Kidney (tissue), 14 donors: ENCODE results near the gene KTN1. TPM values are rescaled to one million over a fixed set of nuclear protein-coding genes. Genes with fewer than 3 reads are reported as not detected.

Source experiments
- DNase-seq, 5 donors: peaks; one replicate each; pipeline ENCODE4 v3.0.0-alpha.2; 2013 to 2020
- FAIRE-seq: peaks from 2 replicates; lab custom pipeline; 2012; peaks lifted over from hg19 to GRCh38; lab: Jason Lieb, UNC
- H3K27ac ChIP-seq, 2 donors: one replicate each; pipeline ENCODE4 v1.7.0; 2013; ENCODE audit warnings: low read depth in 2 of 2, low read length in 2 of 2, inconsistent platforms in 1 of 2
- H3K27me3 ChIP-seq: one replicate; pipeline ENCODE4 v1.7.1; 2013; ENCODE audit warnings: low read length, inconsistent platforms; ENCODE audit not compliant: control insufficient read depth, insufficient read depth
- H3K36me3 ChIP-seq, 3 donors: one replicate each; pipeline versions ENCODE4 v1.7.0 to v1.7.1; 2013; ENCODE audit warnings: low read length in 3 of 3, control low read depth in 1 of 3, inconsistent platforms in 1 of 3; ENCODE audit not compliant: insufficient read depth in 3 of 3, control insufficient read depth in 2 of 3
- H3K4me1 ChIP-seq, 3 donors: one replicate each; pipeline versions ENCODE4 v1.7.0 to v1.7.1; 2013; ENCODE audit warnings: low read length in 3 of 3, inconsistent platforms in 1 of 3, low read depth in 1 of 3; ENCODE audit not compliant: control insufficient read depth in 2 of 3, insufficient read depth in 2 of 3
- H3K4me3 ChIP-seq, 3 donors: one replicate each; pipeline versions ENCODE4 v1.7.0 to v1.8.1; 2013; ENCODE audit warnings: low read length in 3 of 3, control low read depth in 1 of 3, inconsistent platforms in 1 of 3
- H3K9ac ChIP-seq, 3 donors: one replicate each; pipeline versions ENCODE4 v1.7.0 to v1.7.1; 2013; ENCODE audit warnings: low read length in 3 of 3, control low read depth in 1 of 3, inconsistent platforms in 1 of 3
- H3K9me3 ChIP-seq, 3 donors: one replicate each; pipeline versions ENCODE4 v1.7.0 to v1.7.1; 2013; ENCODE audit warnings: low read length in 3 of 3, control low read depth in 1 of 3, inconsistent platforms in 1 of 3; ENCODE audit not compliant: control insufficient read depth in 2 of 3, insufficient read depth in 1 of 3
- CTCF ChIP-seq: IDR thresholded peaks from 3 replicates; pipeline ENCODE4 v1.5.1; 2012; ENCODE audit warnings: mild to moderate bottlenecking, moderate library complexity, borderline replicate concordance; ENCODE audit not compliant: insufficient read depth; ENCODE audit errors: extremely low read depth
- intact Hi-C: fragments of 100-400 bp; cut with DNase I; formaldehyde crosslinking; loops from one replicate; pipeline ENCODE4 v1.11.1; 2022
- polyA plus RNA-seq: library from polyadenylated mRNA; stranded (reverse); fragments of 350-450 nt; fragmentation: Illumina TruSeq; extraction: RNeasy Lipid Tissue Mini Kit (QIAGEN cat#74804); gene quantifications from one replicate; pipeline ENCODE4 v1.2.3, GENCODE V29; 2014; ENCODE audit warnings: low read depth, low replicate concordance; ENCODE audit not compliant: insufficient read depth
- total RNA-seq: library from RNA; stranded (reverse); fragmentation: NEBNext Ultra II Directional; extraction: Animal tissue kit (Norgen Biotek cat#: 25700); gene quantifications from one replicate; pipeline ENCODE4 v1.2.1, GENCODE V29; 2021
- donor health status: control.
- donor health status: control.
- donor health status: control.
- donor health status: control.
- donor health status: control.
- donor health status: DM: yes; HTN: yes; CAD: no.
- donor health status: Normal renal cell carcinoma (clear cell type).

KTN1 gene
- total and polyA plus RNA-seq, 2 donors from 2014 or later: 106 to 155 TPM

- no peaks in the 10 kb centered on the region for H3K9me3 ChIP-seq
- FAIRE-seq (no peak), DNase-seq (peak in 3 of 5 donors; percentile 27 to 44 (median 36))
- intact Hi-C loops: no loop called here
- no peak overlapping the region for H3K9ac ChIP-seq
- H3K27me3 ChIP-seq: no peaks in the 10 kb centered on the region
- TF ChIP-seq CTCF: no peak
- H3K36me3 ChIP-seq: no peaks in the 10 kb centered on the region
- no peak overlapping the region for H3K4me3 ChIP-seq
- H3K27ac ChIP-seq: no peak overlapping the region
- H3K4me1 ChIP-seq: peaks cover 0 to 5% (median 2%) of the 10 kb centered on the region in 3 donors
These were observed 132.5 kb downstream of the KTN1 start for GRCh38 chr14:55712491-55712890.

- H3K36me3 ChIP-seq: no peaks in the 10 kb centered on the region
- no peaks in the 10 kb centered on the region for H3K9me3 ChIP-seq
- intact Hi-C loops: no loop called here
- H3K27ac ChIP-seq: no peak overlapping the region
- no peak for FAIRE-seq
- DNase-seq: no peak
- no peak overlapping the region for H3K4me3 ChIP-seq
- peaks cover 0 to 5% (median 2%) of the 10 kb centered on the region in 3 donors for H3K4me1 ChIP-seq
- no peaks in the 10 kb centered on the region for H3K27me3 ChIP-seq
- TF ChIP-seq CTCF: no peak
- H3K9ac ChIP-seq: no peak overlapping the region
These were observed 133.5 kb downstream of the KTN1 start for GRCh38 chr14:55713486-55713885.

- no peak for TF ChIP-seq CTCF
- intact Hi-C loops: no loop called here
- Histone ChIP-seq H3K9me3 (no peaks in the 10 kb centered on the region), H3K4me3 (no peak overlapping the region), H3K9ac (no peak overlapping the region), H3K4me1 (peaks cover 0 to 5% (median 2%) of the 10 kb centered on the region in 3 donors), H3K27ac (no peak overlapping the region), H3K36me3 (no peaks in the 10 kb centered on the region), H3K27me3 (no peaks in the 10 kb centered on the region)
- no peak for FAIRE-seq
- no peak for DNase-seq
These were observed 135.9 kb downstream of the KTN1 start for GRCh38 chr14:55715889-55716288.

- DNase-seq (no peak), FAIRE-seq (no peak)
- Histone ChIP-seq H3K4me3 (no peak overlapping the region), H3K27me3 (no peaks in the 10 kb centered on the region), H3K27ac (no peak overlapping the region), H3K4me1 (peaks cover 0 to 3% (median 2%) of the 10 kb centered on the region in 3 donors), H3K9ac (no peak overlapping the region), H3K9me3 (no peaks in the 10 kb centered on the region), H3K36me3 (no peaks in the 10 kb centered on the region)
- no peak for TF ChIP-seq CTCF
- intact Hi-C loops: no loop called here
These were observed 137.6 kb downstream of the KTN1 start for GRCh38 chr14:55717621-55718020.
